Panc1 (cell line): Measurements from ENCODE around the gene HOXA2. TPM values are rescaled to one million over a fixed set of nuclear protein-coding genes. Genes with fewer than 3 reads are reported as not detected.
A peak's percentile ranks its signal among the peaks of the same experiment; 100 is the strongest.

ENCODE experiments used
- ATAC-seq: fragments of 200-7000 bp; cut with Tn5 transposase; 2 replicates; pipeline ENCODE4 v1.9.1; 2020; ENCODE audit warnings: mild to moderate bottlenecking, moderate library complexity
- BruUV-seq: library from RNA; stranded (reverse); fragments of 400-500 nt; replicated peaks from 2 replicates; lab custom pipeline; 2021; lab: Mats Ljungman, UMichigan
- CTCF ChIA-PET: fragments of 300-600 bp; sonication (Branson Sonifier 250); formaldehyde crosslinking; loops from one replicate; lab custom pipeline; 2022; ENCODE audit warnings: antibody characterized with exemption; lab: Charles Lee
- POLR2A ChIA-PET: fragments of 300-600 bp; sonication (Branson Sonifier 250); formaldehyde crosslinking; loops from one replicate; lab custom pipeline; 2022; ENCODE audit warnings: antibody characterized with exemption; lab: Charles Lee
- DNase-seq: peaks from one replicate; pipeline ENCODE4 v3.0.0-alpha.2; 2010; ENCODE audit warnings: low read depth, low spot score
- H3K27ac ChIP-seq: 2 replicates; pipeline ENCODE4 v1.5.1; 2011; ENCODE audit warnings: mild to moderate bottlenecking, low read length, inconsistent platforms
- H3K27me3 ChIP-seq: fragments of 200-500 bp; sonication (Bioruptor generic); 2 replicates; pipeline ENCODE4 v1.6.0; 2014; ENCODE audit warnings: low read length, inconsistent platforms; ENCODE audit not compliant: control insufficient read depth, insufficient read depth
- H3K36me3 ChIP-seq: fragments of 200-500 bp; sonication (Bioruptor generic); 2 replicates; pipeline ENCODE4 v1.5.1; 2014; ENCODE audit warnings: inconsistent platforms, mild to moderate bottlenecking, low read length, moderate library complexity; ENCODE audit not compliant: control insufficient read depth, insufficient read depth
- H3K4me1 ChIP-seq: 2 replicates; pipeline ENCODE4 v1.5.1; 2011; ENCODE audit warnings: inconsistent platforms, mild to moderate bottlenecking, low read length, moderate library complexity; ENCODE audit not compliant: control insufficient read depth, insufficient read depth
- H3K4me3 ChIP-seq, 2 experiments: 2 replicates each; pipeline ENCODE4 v1.5.1; 2011 to 2012; ENCODE audit warnings: low read depth in 2 of 2, low read length in 2 of 2, mild to moderate bottlenecking in 2 of 2, inconsistent platforms in 1 of 2, moderate library complexity in 1 of 2
- H3K9me3 ChIP-seq: fragments of 200-500 bp; sonication (Bioruptor generic); 2 replicates; pipeline ENCODE4 v1.5.1; 2014; ENCODE audit warnings: low read depth, mild to moderate bottlenecking, inconsistent platforms, low read length, moderate library complexity; ENCODE audit not compliant: control insufficient read depth, insufficient read depth
- POLR2AphosphoS5 ChIP-seq: IDR thresholded peaks from 2 replicates; pipeline ENCODE4 v1.6.1; 2012; ENCODE audit warnings: mild to moderate bottlenecking, low read depth, low read length, moderate library complexity
- SIN3A ChIP-seq: IDR thresholded peaks from 2 replicates; pipeline ENCODE4 v1.6.1; 2012; ENCODE audit warnings: low read depth, mild to moderate bottlenecking, low read length, moderate library complexity, borderline replicate concordance; ENCODE audit not compliant: insufficient read depth
- TCF7L2 ChIP-seq: IDR thresholded peaks from 2 replicates; pipeline ENCODE4 v1.6.1; 2011; ENCODE audit warnings: mild to moderate bottlenecking, low read depth, low read length, inconsistent platforms
- in situ Hi-C: cut with HindIII; loops from 2 replicates; pipeline ENCODE4 v1.10.0; 2016; ENCODE audit warnings: low sequenced_read_pairs, low pct_unique_long_range_greater_than_20kb
- intact Hi-C: fragments of 100-400 bp; cut with micrococcal nuclease; formaldehyde crosslinking; loops from one replicate; pipeline ENCODE4 v1.10.0; 2022; ENCODE audit not compliant: unreplicated experiment
- total RNA-seq: library from RNA; stranded (reverse); gene quantifications from one replicate; pipeline ENCODE4 v1.2.1, GENCODE V29; 2021; ENCODE audit not compliant: unreplicated experiment
- TF ChIP-seq, protein P1 (sequence below), 2 experiments: IDR thresholded peaks; 2 replicates each; pipeline ENCODE4 v1.6.1; 2011 to 2012; ENCODE audit warnings: low read depth in 2 of 2, control low read depth in 1 of 2, low read length in 1 of 2, mild to moderate bottlenecking in 1 of 2, moderate library complexity in 1 of 2; ENCODE audit not compliant: insufficient read depth in 1 of 2
- TF ChIP-seq, protein P2 (sequence below): fragments of 450-650 bp; IDR thresholded peaks from 2 replicates; pipeline ENCODE4 v1.5.1; 2017; ENCODE audit warnings: mild to moderate bottlenecking

Gene HOXA2
- total RNA-seq, 1 experiment from 2014 or later, result 2.9 TPM

DNA sequence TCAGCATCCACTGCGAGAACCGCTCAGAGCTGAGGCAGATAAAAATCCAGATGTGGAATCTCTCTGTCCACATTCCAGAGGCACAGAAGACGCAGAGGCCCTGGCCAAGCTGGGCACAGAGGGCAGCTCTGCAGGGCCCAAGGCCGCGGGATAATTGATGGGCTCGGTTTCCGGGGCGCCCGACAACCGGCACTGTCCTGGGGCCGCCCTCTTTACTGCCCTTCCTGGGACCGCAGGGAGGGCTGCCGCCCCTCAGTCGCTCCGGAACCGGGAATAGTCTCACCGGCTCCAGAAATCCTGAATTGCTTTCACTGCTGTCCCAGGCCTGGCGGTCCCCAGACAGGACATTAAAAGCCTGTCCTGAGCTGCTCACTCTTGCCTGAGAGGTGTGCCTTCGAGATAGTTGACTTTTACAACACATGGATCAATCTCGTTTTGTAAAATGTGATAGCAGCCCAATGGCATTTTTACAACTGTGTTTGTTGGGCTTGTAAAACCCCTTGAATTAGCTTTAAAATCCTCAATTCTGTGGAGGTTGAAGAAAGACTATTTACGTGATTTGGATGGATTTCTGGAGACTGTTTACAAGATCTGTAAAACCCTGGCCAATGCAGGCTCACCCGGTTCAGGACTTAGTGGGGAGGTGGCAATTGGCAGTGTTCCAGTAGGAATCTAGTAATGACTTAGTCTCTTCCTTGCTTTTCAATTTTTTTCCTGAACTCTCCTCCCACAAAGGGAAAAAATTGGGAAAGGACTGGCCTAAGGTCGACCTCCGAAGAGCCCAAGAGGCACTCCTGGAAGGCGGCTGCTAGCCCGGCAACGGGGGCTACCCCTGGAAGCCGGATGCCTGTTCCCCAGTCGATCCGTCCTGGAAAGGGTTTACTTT, 46.5 kb upstream of the HOXA2 start:
- intact Hi-C loops, result no loop called here
- CTCF ChIA-PET, result interaction anchor here (0.5 to 3.4 kb wide), 2 partner anchors 12 to 14 kb away, joined by 3 to 24 read pairs; no protein-coding TSS in a partner anchor
- in situ Hi-C loops, result no loop called here
- Histone ChIP-seq H3K27ac (peak overlapping the region; percentile 89), H3K36me3 (no peaks in the 10 kb centered on the region), H3K27me3 (no peaks in the 10 kb centered on the region), H3K4me3 (peak overlapping the region; percentile 57 to 83), H3K9me3 (no peaks in the 10 kb centered on the region), H3K4me1 (peaks cover 20% of the 10 kb centered on the region)
- POLR2A ChIA-PET, result no interaction called here
- TF ChIP-seq, protein P1, sequence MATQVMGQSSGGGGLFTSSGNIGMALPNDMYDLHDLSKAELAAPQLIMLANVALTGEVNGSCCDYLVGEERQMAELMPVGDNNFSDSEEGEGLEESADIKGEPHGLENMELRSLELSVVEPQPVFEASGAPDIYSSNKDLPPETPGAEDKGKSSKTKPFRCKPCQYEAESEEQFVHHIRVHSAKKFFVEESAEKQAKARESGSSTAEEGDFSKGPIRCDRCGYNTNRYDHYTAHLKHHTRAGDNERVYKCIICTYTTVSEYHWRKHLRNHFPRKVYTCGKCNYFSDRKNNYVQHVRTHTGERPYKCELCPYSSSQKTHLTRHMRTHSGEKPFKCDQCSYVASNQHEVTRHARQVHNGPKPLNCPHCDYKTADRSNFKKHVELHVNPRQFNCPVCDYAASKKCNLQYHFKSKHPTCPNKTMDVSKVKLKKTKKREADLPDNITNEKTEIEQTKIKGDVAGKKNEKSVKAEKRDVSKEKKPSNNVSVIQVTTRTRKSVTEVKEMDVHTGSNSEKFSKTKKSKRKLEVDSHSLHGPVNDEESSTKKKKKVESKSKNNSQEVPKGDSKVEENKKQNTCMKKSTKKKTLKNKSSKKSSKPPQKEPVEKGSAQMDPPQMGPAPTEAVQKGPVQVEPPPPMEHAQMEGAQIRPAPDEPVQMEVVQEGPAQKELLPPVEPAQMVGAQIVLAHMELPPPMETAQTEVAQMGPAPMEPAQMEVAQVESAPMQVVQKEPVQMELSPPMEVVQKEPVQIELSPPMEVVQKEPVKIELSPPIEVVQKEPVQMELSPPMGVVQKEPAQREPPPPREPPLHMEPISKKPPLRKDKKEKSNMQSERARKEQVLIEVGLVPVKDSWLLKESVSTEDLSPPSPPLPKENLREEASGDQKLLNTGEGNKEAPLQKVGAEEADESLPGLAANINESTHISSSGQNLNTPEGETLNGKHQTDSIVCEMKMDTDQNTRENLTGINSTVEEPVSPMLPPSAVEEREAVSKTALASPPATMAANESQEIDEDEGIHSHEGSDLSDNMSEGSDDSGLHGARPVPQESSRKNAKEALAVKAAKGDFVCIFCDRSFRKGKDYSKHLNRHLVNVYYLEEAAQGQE (IDR thresholded peaks at IDR 0.05; ENCODE audit: insufficient read depth in 1 of 2, low read depth in 2 of 2, low read length in 1 of 2), result no peak
- 0 out of 2 replicates have a peak, but pooled peaks have one; percentile 43 for TF ChIP-seq TCF7L2
- ATAC-seq (no peak), DNase-seq (no peak)
- BruUV-seq, result no TSS peak

DNA sequence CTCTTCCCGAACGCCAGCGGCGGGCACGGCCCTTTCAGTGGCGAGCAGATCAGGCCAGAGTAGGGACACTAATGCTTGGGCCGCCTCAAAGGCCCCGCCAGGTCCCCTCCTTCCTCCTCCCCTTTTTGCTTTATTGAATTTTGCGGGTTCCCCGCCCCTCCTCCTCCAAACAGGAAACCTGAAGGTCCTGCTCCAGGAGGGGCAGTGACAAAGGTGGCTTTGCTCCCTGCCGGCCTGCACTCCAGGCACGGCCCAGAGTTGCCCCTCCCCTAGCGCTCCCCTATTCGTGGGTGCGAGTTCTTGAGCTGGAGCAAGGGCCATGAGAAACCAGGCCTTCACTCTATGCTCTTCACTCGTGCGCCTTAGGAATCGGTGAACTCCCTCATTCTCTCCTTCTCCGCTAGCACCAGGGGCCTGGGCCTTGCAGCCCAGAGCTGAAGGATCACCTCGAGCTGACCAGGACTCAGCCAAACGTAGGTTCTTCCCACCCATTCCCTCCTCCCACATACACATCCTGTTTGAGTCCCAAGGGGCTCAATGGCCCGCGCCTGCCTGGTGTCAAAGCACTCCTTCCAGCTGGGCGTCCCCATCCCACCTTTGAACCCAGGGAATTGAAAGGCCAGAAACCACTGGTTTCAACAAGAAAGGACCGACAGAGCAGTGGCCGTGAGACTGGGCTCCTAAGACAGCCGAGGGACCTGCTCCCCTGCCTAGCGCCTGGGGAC, 45.7 kb upstream of the HOXA2 start:
- ChIA-PET CTCF (interaction anchor here (0.5 to 3.4 kb wide), 2 partner anchors 13 kb away, joined by 3 to 24 read pairs; no protein-coding TSS in a partner anchor), POLR2A (no interaction called here)
- intact Hi-C loops (no loop called here), in situ Hi-C loops (no loop called here)
- no peaks in the 10 kb centered on the region for H3K27me3 ChIP-seq
- no peaks in the 10 kb centered on the region for H3K36me3 ChIP-seq
- no TSS peak for BruUV-seq
- DNase-seq (no peak), ATAC-seq (no peak)
- H3K4me3 ChIP-seq, result no peak overlapping the region
- TF ChIP-seq, protein P2, sequence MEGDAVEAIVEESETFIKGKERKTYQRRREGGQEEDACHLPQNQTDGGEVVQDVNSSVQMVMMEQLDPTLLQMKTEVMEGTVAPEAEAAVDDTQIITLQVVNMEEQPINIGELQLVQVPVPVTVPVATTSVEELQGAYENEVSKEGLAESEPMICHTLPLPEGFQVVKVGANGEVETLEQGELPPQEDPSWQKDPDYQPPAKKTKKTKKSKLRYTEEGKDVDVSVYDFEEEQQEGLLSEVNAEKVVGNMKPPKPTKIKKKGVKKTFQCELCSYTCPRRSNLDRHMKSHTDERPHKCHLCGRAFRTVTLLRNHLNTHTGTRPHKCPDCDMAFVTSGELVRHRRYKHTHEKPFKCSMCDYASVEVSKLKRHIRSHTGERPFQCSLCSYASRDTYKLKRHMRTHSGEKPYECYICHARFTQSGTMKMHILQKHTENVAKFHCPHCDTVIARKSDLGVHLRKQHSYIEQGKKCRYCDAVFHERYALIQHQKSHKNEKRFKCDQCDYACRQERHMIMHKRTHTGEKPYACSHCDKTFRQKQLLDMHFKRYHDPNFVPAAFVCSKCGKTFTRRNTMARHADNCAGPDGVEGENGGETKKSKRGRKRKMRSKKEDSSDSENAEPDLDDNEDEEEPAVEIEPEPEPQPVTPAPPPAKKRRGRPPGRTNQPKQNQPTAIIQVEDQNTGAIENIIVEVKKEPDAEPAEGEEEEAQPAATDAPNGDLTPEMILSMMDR, result no peak
- TF ChIP-seq SIN3A (no peak), TCF7L2 (no peak), POLR2AphosphoS5 (no peak)
- TF ChIP-seq, protein P1 (IDR thresholded peaks at IDR 0.05; ENCODE audit: insufficient read depth in 1 of 2, low read depth in 2 of 2, low read length in 1 of 2), result no peak
- H3K27ac ChIP-seq, result peak overlapping the region; percentile 24
- peaks cover 22% of the 10 kb centered on the region for H3K4me1 ChIP-seq
- H3K9me3 ChIP-seq, result no peaks in the 10 kb centered on the region
